ENCODE measurements around the gene CACYBP.
"Not testable (repeated sequence)": the region's sequence is repeated elsewhere in the genome, so short reads cannot be mapped to it uniquely, and the experiment has no call there.

Gene CACYBP

DNA sequence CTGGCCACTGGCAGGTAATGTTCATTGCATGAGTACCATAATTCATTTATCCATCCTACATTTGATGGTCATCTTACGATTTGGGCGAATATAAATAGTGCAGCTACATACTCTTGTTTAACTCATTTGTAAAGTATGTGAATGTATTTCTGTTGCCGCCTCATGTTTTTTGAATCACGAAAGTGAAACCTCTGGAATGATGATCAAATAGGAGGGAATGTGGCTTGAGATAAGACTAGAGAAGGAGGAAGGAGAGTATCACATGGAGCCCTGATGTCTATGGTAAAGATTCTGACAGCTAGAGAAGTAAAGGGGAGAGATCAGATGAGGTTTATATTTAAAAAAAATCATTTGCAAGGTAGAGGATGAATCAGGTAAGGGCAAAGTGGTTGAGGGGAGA lies 15.5 kb downstream of the CACYBP start:
- no peak for DNase-seq

DNA sequence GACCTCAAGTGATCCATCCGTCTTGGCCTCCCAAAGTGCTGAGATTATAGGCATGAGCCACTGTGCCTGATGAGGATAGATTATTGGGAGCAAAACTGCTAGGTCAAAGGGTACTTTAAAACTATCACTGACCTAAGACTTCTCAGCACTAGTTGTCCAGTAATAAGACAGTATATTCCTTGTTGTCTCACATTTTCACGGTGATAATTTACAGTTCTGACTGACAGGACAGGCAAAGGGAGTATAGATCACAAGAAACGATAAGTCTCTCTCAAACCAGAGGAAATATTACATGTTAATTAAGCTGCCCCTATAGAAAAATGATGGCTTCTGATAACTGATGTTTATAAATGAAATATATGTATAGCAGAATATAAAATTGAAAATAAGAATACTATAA lies 19.8 kb downstream of the CACYBP start:
- no peak for DNase-seq

DNA sequence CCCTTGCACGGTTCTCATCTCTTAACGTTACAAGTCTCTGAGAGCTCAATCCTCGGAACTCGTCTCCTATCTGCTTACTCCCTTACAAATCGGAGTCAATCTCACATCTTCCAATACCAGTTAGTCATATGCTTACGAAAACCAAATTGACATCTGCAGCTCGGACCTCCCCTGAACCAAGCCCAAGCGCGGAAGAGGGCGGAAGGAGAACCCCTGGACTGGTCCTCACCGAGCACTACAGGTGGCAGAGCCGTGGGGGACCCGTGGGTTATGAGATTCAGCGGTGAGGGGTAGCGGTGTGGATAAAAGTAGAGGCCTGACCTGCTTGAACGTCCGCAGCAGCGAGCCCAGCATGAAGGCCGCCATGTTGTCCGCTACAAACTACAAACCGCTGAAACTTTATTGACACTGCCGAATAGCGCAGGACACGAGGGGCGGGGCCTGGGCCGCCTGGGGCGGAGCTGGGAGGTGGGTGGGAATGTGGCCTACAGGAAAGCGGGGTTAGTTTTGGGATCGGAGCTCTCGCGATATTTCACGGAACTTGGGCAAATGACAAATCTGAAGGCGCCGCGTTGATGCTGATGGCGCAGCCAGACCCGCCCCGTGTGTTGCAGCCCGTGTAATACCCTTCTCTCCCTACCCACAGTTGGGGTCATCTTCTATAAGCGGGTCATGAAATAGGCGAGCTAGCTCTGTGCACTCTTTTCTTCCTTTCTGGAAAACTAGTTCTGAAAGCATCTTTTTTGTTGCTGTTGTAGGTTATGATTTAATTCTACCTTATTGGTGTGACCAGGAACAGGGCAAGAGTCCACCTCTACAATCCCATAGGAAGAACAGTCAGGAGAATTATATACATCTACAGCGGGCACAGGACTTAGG lies 23.5 kb downstream of the CACYBP start, which contains the start of gene MRPS14:
MRPS14 (minus strand) TSS at position 383 of the 879 bp plus-strand sequence; CDS start at position 366, 17 bp downstream.
- DNase-seq, result peak; percentile 97

DNA sequence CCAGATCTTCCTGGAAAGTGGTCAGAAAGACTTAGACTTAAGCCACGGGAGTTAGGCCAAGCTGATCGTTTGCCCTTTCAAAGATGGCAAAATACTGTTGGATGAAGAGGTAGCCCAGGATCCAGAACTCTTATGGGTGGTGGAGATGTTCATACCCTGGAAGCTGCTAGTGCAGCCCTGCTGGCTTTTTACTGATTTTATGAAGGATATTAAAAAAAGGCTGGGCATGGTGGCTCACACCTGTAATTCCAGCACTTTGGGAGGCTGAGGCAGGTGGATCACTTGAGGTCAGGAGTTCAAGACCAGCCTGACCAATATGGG lies 24.1 kb downstream of the CACYBP start:
- DNase-seq, result not testable (repeated sequence)

DNA sequence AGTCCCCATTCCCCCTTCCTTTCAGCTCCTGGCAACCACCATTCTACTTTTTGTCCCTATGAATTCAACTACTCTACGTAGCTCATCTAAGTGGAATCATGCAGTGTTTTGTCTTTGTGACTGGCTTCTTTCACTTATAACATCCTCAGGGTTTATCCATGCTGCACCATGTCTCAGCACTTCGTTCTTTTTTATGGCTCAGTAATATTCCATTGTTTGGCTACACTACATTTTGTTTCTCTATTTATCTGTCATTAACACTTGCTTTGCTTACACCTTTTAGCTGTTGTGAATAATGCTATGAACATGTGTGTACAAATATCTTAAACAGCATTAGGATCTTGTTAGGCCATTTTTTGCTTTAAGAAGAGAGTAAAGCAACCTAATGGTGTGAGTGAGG lies 25.0 kb downstream of the CACYBP start:
- DNase-seq, result no peak

DNA sequence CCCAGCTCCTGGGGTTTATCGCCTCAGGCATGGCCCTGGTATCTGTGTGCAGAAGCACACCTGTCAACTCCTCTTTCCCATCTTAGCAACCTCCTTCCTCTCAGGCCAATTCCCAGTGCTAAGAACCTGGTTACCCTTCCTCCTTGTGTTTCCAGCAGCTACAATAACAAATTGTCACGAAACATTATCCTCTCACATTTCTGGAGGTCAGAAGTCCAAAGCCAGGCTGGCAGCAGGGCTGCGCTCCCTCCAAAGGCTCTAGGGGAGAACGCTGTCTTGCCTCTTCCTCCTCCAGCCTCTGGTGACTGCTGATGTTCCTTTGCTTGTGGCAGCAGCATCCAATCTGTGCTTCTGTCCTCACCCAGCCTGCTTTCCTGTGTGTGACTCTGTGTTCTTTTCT lies 34.2 kb downstream of the CACYBP start:
- DNase-seq, result no peak

DNA sequence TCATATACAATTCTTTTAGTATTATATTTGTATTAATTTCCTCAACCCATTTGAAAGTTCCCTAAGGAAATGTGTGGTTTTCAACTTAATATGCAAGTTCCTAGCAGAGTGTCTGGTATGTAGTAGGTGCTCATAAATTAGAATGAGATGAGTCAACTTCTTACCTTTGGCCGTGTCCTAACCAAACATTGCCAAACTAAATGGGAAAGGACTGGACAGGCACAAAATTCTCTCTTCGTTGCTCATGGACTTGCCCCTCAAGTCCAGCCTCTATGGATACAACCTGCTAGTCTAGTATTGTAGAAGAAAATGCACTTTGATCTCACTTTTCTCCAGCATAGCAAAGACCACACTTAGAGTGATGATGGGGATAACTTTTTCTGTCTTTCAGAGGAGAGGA lies 35.0 kb downstream of the CACYBP start:
- no peak for DNase-seq

DNA sequence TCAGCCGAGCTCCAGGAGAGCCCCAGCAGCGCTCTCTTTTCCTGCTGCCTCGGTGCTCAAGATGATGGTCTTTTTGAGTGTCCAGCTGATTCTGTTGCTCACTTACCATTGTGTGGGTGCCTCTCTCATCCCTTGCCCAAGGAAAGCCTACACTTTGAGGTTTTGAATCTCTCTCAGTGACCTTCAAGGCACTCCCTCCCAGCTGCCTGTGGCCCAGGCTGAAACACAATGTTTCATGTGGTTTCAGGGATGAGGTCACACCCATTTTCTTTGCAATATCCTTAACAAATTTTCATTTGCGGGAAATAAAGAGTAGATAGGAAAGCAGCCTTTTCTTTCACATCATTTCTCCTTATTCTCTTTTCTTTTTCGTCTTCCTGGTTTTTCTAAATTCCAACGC lies 36.1 kb downstream of the CACYBP start:
- no peak for DNase-seq

DNA sequence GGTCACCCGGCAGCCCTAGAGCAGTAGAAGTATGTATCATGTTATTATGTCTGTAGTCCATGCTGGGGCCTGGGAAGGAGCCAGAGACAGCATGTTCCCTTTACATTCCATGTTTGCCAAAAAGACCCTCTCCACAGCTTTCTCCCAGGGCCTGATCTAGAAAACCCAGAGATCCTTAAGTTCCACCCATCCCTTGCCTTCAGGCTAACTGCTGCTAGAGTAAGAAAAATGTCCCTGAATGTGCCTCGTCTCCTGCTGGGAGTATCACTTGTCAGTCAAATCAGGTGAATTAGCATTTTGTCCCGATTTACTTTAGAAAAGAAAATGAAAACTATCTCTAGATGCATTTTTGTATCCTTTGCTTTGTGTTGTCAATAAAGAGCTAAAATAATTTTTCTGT lies 36.7 kb downstream of the CACYBP start:
- no peak for DNase-seq

DNA sequence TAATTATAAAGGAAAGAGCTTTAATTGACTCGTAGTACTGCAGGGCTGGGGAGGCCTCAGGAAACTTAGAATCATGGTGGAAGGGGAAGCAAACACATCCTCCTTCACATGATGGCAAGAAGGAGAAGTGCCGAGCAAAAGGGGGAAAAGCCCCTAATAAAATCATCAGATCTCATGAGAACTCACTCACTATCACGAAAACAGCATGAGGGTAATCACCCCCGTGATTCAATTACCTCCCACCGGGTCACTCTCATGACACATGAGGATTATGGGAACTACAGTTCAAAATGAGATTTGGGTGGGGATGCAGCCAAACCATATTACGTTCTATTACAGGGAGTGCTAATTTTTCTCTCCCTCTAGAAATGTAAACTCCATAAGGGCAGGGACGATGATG lies 37.7 kb downstream of the CACYBP start:
- no peak for DNase-seq

DNA sequence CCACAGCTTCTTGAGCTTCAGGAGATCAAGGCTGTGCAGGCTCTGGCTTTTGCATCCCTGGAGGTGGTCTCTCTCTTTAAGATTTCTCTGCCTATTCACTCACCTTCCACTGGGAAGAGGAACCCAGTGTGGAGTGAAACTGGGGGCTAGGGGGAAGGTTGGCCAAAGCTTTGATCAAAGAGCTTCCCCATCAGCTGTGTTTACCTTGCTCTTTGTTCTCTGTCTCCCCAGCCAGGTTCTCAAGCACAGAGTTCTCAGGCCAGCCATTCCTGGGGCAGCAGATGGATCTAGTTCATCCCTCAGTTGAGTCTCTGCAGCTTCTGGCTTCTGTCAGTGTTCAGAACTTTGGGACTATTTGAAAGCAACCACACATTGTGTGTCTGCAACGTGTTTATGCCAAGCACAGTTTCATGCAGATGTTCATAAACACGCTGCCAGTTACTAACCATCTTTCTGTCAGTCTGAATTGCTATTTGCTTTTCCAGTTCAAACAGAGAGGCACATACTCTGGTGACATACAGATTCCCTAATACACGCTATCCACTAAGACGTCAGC lies 40.7 kb downstream of the CACYBP start:
- no peak for DNase-seq

DNA sequence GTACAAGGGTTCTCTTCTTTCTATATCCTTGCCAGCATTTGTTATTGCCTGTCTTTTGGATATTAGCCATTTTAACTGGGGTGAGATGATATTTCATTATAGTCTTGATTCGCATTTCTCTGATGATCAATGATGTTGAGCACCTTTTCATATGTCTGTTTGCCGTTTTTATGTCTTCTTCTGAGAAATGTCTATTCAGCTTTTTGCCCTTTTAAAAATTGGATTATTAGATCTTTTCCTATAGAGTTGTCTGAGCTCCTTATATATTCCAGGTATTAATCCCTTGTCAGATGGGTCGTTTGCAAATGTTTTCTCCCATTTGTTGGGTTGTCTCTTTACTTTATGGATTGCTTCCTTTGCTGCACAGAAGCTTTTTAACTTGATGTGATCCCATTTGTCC lies 42.9 kb downstream of the CACYBP start:
- DNase-seq, result no peak

DNA sequence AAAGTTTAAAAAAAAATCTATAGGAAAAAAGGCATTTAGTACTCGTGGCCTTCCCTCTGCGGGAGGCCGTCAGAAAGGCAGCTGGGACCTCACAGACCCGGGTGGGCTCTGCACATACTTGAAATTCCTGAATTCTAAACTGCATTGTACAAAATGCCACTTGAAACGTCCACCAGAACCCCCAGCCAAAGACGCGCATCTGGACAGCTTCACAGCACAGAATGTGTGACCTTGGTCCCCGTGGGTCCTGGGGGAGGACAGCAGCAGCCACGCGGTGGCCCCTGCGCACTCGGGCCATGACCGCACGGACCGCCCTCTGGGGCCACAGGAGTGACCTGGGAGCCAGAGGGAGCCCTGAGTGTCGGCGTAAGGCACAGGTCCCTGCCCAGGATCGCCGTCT lies 44.1 kb downstream of the CACYBP start:
- no peak for DNase-seq

DNA sequence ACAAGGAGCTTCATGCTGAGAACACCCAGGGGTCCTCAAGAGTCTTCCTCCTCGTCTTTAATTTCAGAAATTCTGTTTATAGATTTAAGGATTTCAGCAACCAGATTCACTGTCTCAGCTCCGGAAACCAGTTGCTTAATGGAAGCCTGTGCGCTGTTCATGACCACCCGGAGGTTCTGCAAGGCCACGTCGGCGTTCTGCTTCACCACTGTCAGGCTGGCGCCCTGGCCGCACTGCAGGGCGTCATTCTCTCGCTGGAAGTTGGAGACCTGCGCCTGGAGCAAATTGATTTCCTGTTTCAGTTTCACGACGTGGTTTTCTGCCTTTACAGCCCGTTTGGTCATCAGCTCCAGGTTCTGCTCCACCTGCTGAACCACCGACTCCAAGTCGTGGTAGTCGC lies 44.8 kb downstream of the CACYBP start:
- DNase-seq, result not testable (repeated sequence)

DNA sequence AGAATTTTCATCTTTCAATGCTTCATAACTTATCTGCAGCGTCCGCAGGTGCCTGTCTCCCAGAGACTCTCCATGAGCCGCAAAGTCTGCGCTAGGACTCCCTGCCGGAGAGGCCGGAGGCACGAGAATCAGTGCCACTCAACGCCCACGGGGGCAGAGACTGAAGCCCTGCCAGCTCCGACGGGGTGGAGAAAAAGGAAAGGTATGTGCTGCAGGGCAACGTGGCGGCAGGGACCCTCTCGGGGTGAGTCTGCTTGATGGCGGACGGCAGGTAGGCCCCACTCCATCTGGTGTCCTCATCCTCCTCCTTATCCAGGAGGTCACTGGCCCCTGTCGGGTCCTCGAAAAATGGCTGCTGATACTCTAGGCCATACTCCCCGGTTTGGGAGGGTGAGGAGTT lies 45.4 kb downstream of the CACYBP start:
- no peak for DNase-seq

DNA sequence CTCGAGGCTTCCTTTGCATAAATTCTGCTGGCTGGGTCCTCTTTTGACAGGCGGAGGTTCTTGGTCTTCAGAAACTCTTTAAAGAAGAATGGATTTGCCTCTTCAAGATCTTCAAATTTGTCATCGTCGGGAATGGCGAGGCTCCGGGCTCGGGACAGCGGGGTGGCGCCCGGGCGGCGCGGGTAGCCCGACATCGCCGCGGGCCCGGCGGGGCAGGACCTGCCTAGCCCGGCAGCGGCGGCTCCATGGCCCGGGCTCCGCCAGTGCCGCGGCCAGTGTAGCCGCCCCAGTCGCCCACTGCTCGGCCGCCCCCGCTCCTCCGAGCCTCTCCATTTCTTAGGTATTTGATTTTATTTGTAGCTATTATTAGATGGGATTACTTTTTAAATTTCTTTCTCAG lies 45.8 kb downstream of the CACYBP start:
- DNase-seq, result no peak

DNA sequence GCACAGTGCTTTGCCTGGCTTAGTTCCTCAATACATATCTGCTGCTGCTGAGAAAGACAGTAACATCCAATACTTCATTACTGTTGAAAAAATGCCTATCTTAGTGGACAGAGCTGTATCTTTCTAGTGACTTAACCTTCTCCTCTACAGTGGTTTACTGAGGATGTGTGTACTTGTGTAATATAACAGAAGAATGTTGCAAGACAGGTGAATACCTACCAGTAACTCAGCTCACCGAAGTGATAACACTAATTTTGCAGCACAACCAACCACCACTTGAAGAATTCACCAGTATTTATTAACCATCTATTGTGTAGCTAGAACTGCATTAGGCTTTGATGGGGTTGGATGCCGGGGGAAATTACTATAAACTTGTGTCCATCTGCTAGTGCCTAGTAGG lies 51.2 kb downstream of the CACYBP start:
- DNase-seq, result no peak

DNA sequence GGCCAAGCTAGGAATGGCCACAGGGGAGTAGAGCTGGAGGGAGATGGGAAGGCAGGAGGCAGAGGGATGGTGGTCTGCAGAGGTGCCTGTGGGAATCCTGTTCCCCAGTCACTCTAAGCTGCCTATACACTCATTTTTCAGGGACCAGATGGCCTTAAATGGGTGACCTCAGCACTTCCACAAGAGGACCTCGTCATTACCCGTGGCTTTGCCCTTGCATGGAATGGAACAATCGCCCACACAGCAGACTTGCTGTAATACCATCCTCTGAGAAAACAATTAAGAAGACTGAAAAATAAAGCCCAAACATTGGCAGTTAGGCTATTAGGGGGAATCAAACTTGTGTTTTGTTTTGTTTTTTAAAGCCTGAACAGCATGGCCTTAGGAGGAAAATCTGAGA lies 55.0 kb downstream of the CACYBP start:
- no peak for DNase-seq
